Activated T-cell treated with anti-CD3 and anti-CD28 coated beads, Interleukin-2, amount 50 U/mL, for 72 hours (primary cell): ENCODE data around the gene PODN. TPM values are rescaled to one million over a fixed set of nuclear protein-coding genes. Genes with fewer than 3 reads are reported as not detected.
A peak's percentile ranks its signal among the peaks of the same experiment; 100 is the strongest.

Experiments
- ATAC-seq, 2 donors: fragments of 150-1000 bp; cut with Tn5 transposase; replicated peaks in 1 of 2; 2 replicates each; pipeline ENCODE4 v1.10.0; 2021; ENCODE audit warnings: moderate library complexity in 2 of 2, mild to moderate bottlenecking in 1 of 2
- DNase-seq, 2 donors: peaks; one replicate each; pipeline ENCODE4 v3.0.0; 2021 to 2022; ENCODE audit warnings: mixed read lengths in 1 of 2
- H3K27ac Mint-ChIP-seq: one replicate; pipeline ENCODE4 v1.8.0; 2022; ENCODE audit warnings: mild to moderate bottlenecking, moderate library complexity, mixed read lengths
- H3K27me3 Mint-ChIP-seq: one replicate; pipeline ENCODE4 v1.8.0; 2022; ENCODE audit warnings: low read depth, mixed read lengths
- H3K36me3 Mint-ChIP-seq, 2 donors: one replicate each; pipeline ENCODE4 v1.8.0; 2022; ENCODE audit warnings: mixed read lengths in 2 of 2, mild to moderate bottlenecking in 1 of 2; ENCODE audit not compliant: insufficient read depth in 2 of 2
- H3K4me1 Mint-ChIP-seq: one replicate; pipeline ENCODE4 v1.8.0; 2022; ENCODE audit warnings: low read depth, mixed read lengths
- H3K4me3 Mint-ChIP-seq, 2 donors: one replicate each; pipeline ENCODE4 v1.8.0; 2022; ENCODE audit warnings: mild to moderate bottlenecking in 2 of 2, mixed read lengths in 2 of 2, moderate library complexity in 2 of 2
- H3K9me3 Mint-ChIP-seq, 2 donors: one replicate each; pipeline ENCODE4 v1.8.0; 2022; ENCODE audit warnings: mixed read lengths in 2 of 2
- total RNA-seq, 2 donors: library from RNA; stranded (reverse); gene quantifications; one replicate each; pipeline ENCODE4 v1.2.3, GENCODE V29; 2022

PODN gene
- total RNA-seq, 2 donors from 2014 or later = not detected

DNA sequence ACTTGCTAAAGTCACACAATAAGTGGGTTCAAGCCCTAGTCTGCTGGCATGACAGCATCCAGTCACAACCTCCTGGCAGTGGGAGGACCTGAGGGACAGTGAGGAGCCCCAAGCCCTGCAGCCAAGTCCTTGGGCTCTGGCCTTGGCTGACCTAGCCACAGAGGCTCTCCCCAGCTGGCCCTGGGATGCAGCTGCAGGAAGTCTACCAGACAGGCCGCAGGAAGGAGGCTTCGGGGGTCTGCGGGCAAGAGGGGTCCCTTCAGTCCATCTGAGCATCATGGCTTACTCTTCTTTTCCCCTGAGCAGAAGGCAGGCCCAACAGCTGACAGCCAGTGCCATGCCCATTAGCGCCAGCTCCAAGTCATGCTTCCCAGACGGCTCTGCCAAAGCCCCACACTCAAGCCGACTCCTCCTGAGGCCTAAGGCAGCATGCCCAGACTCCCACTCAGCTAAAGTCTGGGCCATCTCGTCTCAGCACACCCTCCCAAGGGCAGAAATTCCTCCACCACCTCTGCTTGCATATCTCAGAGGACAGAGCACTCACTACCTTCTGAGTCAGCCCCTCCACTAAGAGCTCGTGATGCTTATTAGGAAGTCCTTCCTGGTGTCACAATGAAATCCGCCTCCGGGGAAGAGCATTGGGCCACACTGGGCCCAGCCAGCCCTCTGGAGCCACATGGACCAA, 60.3 kb downstream of the PODN start:
- Mint-ChIP-seq H3K27ac (no peak overlapping the region), H3K36me3 (no peaks in the 10 kb centered on the region), H3K9me3 (no peaks in the 10 kb centered on the region), H3K4me1 (peaks cover 7% of the 10 kb centered on the region), H3K27me3 (peaks cover 7% of the 10 kb centered on the region), H3K4me3 (no peak overlapping the region)
- DNase-seq (no peak), ATAC-seq (no peak)

GRCh38 chr1:53122961-53123413, 61.0 kb downstream of the PODN start:
- ATAC-seq = no peak
- Mint-ChIP-seq H3K9me3 (no peaks in the 10 kb centered on the region), H3K27ac (no peak overlapping the region), H3K4me1 (peaks cover 7% of the 10 kb centered on the region), H3K4me3 (no peak overlapping the region), H3K36me3 (no peaks in the 10 kb centered on the region), H3K27me3 (peaks cover 7% of the 10 kb centered on the region)
- DNase-seq = no peak

DNA sequence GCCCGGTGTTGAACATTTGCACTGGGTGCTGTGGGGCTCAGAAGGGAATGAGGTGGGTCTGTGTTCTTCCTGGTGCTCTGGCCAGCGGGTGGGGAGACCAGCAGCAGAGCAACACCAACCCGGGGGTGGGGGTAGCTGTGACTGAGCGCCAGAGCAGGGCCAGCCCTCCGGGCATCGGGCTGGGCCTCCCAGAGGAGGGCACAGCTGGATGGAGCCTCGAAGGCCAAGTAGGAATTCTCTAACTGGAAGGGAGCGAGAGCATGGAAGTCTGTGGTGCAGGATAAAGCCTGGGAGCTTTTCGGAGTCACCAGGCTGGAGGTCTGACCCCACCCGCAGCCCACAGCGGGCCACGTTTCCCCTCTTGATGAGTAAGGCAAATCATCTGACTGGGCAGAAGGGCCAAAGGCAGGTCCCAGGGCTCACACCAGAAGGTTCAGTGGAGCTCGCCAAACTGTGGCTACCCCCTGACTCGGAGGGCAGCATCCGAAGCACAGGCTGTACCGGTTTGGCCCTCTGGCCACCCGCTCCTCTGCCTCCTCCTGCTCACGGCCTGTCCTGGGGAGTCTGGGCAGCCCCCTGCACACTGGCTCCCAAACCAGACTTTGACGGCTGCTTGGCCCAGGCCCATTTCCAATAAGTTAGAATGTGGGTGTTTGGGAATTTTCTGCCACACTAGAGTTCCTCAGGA, 61.6 kb downstream of the PODN start:
- Mint-ChIP-seq H3K27ac (no peak overlapping the region), H3K4me1 (peaks cover 7% of the 10 kb centered on the region), H3K4me3 (no peak overlapping the region), H3K36me3 (no peaks in the 10 kb centered on the region), H3K9me3 (no peaks in the 10 kb centered on the region), H3K27me3 (peaks cover 7% of the 10 kb centered on the region)
- DNase-seq = no peak
- no peak for ATAC-seq

DNA sequence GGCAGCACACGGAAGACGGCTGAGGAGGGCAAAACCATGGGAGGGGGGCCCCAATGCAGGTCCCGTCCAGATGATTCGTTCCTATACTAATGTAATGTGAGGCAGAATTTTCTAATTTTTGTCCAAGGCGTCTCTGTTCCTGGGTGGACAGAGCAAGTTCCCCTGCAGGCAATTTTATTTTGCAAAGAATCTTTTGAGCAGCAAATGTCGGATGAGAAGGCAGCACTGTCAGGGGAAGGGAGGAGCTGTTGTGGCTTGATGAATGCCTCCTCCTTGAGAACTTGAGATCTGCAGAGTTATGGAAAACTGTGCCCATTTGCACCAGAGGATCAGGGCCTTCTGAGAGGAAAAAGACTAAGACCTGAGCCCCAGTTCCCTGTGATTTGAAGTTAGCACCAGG, 63.1 kb downstream of the PODN start:
- no peaks in the 10 kb centered on the region for H3K36me3 Mint-ChIP-seq
- ATAC-seq = no peak
- peaks cover 7% of the 10 kb centered on the region for H3K4me1 Mint-ChIP-seq
- H3K9me3 Mint-ChIP-seq = no peaks in the 10 kb centered on the region
- peaks cover 7% of the 10 kb centered on the region for H3K27me3 Mint-ChIP-seq
- no peak for DNase-seq
- H3K4me3 Mint-ChIP-seq = no peak overlapping the region
- no peak overlapping the region for H3K27ac Mint-ChIP-seq

- peaks cover 6% of the 10 kb centered on the region for H3K27me3 Mint-ChIP-seq
- H3K27ac Mint-ChIP-seq = no peak overlapping the region
- H3K4me3 Mint-ChIP-seq = no peak overlapping the region
- DNase-seq = no peak
- H3K9me3 Mint-ChIP-seq = no peaks in the 10 kb centered on the region
- ATAC-seq = no peak
- no peaks in the 10 kb centered on the region for H3K36me3 Mint-ChIP-seq
- peaks cover 7% of the 10 kb centered on the region for H3K4me1 Mint-ChIP-seq
Observed at GRCh38 chr1:53125623-53126360, 63.8 kb downstream of the PODN start.

DNA sequence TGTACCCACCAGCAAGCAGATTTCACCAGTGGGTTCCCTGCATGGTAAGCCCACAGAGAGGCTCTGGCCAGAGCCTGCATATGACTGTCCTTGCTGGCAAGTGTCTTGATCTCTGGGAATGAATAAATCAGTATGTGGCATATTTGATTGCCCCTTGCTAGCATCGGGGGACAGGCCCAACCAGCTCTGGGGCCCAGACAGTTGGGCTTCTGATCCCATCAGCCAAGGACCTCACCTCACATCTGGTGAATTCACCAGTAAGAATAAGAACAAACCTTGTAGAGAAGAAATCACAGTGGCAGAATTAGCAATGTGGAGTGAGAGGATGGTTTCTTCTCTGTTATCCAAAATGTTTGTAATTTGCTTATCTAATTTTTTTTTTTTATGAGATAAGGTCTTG, 64.5 kb downstream of the PODN start:
- DNase-seq = no peak
- Mint-ChIP-seq H3K27me3 (no peaks in the 10 kb centered on the region), H3K36me3 (no peaks in the 10 kb centered on the region), H3K4me3 (no peak overlapping the region), H3K4me1 (peaks cover 2% of the 10 kb centered on the region), H3K27ac (no peak overlapping the region), H3K9me3 (no peaks in the 10 kb centered on the region)
- ATAC-seq = no peak

DNA sequence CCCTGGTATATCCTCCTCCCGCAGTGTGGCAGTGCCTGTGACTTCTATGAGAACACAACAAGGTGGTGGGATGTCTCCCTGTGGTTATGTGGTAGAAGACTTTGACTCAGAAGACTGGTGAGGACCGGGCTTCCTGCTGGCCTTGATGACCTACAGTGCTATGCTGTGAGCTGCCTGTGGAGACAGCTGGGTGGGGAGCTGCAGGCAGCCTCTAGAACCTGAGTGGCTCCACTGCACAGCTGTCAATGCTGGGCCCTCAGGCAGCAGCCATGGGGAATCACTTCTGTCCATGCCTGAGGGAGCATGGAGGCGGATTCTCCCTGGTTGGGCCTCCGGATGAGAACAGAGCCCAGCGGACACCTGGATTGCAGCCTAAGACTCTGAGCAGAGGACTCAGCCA, 65.5 kb downstream of the PODN start:
- Mint-ChIP-seq H3K9me3 (no peaks in the 10 kb centered on the region), H3K27ac (no peak overlapping the region), H3K27me3 (no peaks in the 10 kb centered on the region), H3K36me3 (no peaks in the 10 kb centered on the region), H3K4me1 (no peaks in the 10 kb centered on the region), H3K4me3 (no peak overlapping the region)
- ATAC-seq (peak; percentile 72 to 89), DNase-seq (peak in 1 of 2 donors; percentile 21)

DNA sequence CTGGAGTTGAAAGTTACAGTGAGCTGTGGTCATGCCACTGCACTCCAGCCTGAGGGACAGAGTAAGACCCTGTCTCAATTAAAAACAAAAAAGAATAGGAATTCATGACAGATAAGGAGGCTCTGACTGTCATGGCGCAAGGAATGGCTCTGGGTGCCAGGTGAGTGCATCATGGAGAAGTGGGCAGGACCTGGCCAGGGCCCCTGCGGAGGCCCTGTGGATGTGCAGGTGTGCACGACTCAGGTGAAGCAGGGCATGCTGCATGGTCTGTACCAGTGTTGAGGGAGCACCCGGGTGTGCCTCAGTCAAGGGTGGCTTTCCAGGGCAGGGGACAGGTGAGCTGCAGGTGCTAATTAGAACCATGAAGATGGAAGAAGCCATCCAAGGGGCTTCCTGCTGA, 66.4 kb downstream of the PODN start:
- Mint-ChIP-seq H3K4me1 (no peaks in the 10 kb centered on the region), H3K36me3 (no peaks in the 10 kb centered on the region), H3K27me3 (no peaks in the 10 kb centered on the region), H3K27ac (no peak overlapping the region), H3K4me3 (no peak overlapping the region), H3K9me3 (no peaks in the 10 kb centered on the region)
- ATAC-seq (no peak), DNase-seq (no peak)

DNA sequence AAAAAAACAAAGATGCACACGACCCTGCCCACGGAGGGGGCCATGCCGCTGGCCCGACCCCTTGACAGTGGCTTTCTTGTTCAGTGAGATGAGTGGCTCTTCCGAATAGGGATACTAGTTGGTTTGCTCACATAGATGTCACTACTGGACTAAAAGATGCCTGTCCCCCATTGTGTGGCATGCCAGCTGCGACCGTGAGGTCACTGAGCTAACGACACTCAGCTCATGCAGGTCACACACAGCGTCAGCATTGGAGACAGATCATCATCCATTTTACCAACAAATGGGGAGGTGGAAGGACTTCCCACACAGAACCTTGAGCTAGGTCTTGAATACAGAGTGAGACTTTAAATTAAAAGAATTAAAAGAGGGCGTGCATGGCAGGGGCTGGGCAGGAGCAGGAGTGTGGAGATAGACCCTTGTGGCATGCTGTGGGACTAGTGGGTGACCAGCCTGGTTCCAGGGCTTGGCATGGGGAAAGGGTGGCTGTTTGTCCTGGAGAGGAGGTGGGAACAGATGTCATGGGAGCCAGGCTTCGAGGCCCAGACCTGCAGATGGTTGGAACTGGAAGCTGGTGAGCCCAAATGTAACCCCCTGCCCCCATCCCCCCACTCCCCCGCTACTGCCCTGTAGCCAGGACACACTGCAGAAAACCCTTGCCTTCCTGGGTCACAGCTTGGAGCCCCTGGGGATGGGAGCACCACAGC, 68.0 kb downstream of the PODN start:
- Mint-ChIP-seq H3K36me3 (no peaks in the 10 kb centered on the region), H3K27me3 (no peaks in the 10 kb centered on the region), H3K27ac (no peak overlapping the region), H3K4me3 (no peak overlapping the region), H3K4me1 (no peaks in the 10 kb centered on the region), H3K9me3 (no peaks in the 10 kb centered on the region)
- DNase-seq (no peak), ATAC-seq (no peak)

- DNase-seq = no peak
- H3K9me3 Mint-ChIP-seq = no peaks in the 10 kb centered on the region
- no peaks in the 10 kb centered on the region for H3K4me1 Mint-ChIP-seq
- H3K27ac Mint-ChIP-seq = no peak overlapping the region
- ATAC-seq = no peak
- no peaks in the 10 kb centered on the region for H3K36me3 Mint-ChIP-seq
- H3K27me3 Mint-ChIP-seq = no peaks in the 10 kb centered on the region
- H3K4me3 Mint-ChIP-seq = no peak overlapping the region
Observed at GRCh38 chr1:53130598-53130877, 68.5 kb downstream of the PODN start.

GRCh38 chr1:53130878-53131589, 69.0 kb downstream of the PODN start:
- Mint-ChIP-seq H3K27ac (no peak overlapping the region), H3K4me3 (no peak overlapping the region), H3K27me3 (no peaks in the 10 kb centered on the region), H3K4me1 (no peaks in the 10 kb centered on the region), H3K36me3 (no peaks in the 10 kb centered on the region), H3K9me3 (no peaks in the 10 kb centered on the region)
- DNase-seq (no peak), ATAC-seq (no peak)

- no peak for ATAC-seq
- H3K9me3 Mint-ChIP-seq = no peaks in the 10 kb centered on the region
- no peak for DNase-seq
- H3K4me1 Mint-ChIP-seq = no peaks in the 10 kb centered on the region
- no peak overlapping the region for H3K4me3 Mint-ChIP-seq
- H3K27ac Mint-ChIP-seq = no peak overlapping the region
- H3K36me3 Mint-ChIP-seq = no peaks in the 10 kb centered on the region
- H3K27me3 Mint-ChIP-seq = no peaks in the 10 kb centered on the region
Observed at GRCh38 chr1:53131590-53131938, 69.6 kb downstream of the PODN start.

GRCh38 chr1:53132176-53132575, 70.2 kb downstream of the PODN start:
- no peak for ATAC-seq
- H3K9me3 Mint-ChIP-seq = peaks cover 0 to under 1% of the 10 kb centered on the region in 2 donors
- no peaks in the 10 kb centered on the region for H3K27me3 Mint-ChIP-seq
- H3K27ac Mint-ChIP-seq = no peak overlapping the region
- no peaks in the 10 kb centered on the region for H3K36me3 Mint-ChIP-seq
- no peaks in the 10 kb centered on the region for H3K4me1 Mint-ChIP-seq
- no peak overlapping the region for H3K4me3 Mint-ChIP-seq
- no peak for DNase-seq
